ENCODE results near the gene KCNMA1. TPM values are rescaled to one million over a fixed set of nuclear protein-coding genes. Genes with fewer than 3 reads are reported as not detected.

KCNMA1 gene
- total RNA-seq, 1 donor from 2014 or later, result 94.3 TPM

DNA sequence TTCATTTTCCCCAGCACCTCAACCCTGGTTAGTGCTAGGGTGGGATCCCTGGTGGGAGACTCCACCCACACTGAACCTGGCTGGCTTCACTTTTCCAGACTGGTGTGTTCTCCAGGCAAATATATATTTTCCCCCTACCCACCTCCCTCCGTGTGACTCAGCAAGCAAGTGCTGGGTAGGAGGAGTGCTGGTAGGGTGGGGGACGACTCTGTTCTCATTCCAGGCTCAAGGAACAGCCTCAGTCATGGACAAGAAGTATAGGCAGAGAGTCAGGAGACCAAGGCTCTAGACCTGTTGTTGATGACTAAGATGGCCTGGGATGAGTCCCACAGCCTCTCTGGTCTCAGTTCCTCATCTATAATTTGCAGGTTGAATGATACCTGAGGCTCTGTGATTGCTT, 328.1 kb downstream of the KCNMA1 start:
- H3K27me3 ChIP-seq, result no peaks in the 10 kb centered on the region
- no peak overlapping the region for H3K4me3 ChIP-seq
- intact Hi-C loops (cut with DNase I), result no loop called here
- no peak overlapping the region for H3K27ac ChIP-seq
- no peaks in the 10 kb centered on the region for H3K9me3 ChIP-seq
- TF ChIP-seq, protein P1, sequence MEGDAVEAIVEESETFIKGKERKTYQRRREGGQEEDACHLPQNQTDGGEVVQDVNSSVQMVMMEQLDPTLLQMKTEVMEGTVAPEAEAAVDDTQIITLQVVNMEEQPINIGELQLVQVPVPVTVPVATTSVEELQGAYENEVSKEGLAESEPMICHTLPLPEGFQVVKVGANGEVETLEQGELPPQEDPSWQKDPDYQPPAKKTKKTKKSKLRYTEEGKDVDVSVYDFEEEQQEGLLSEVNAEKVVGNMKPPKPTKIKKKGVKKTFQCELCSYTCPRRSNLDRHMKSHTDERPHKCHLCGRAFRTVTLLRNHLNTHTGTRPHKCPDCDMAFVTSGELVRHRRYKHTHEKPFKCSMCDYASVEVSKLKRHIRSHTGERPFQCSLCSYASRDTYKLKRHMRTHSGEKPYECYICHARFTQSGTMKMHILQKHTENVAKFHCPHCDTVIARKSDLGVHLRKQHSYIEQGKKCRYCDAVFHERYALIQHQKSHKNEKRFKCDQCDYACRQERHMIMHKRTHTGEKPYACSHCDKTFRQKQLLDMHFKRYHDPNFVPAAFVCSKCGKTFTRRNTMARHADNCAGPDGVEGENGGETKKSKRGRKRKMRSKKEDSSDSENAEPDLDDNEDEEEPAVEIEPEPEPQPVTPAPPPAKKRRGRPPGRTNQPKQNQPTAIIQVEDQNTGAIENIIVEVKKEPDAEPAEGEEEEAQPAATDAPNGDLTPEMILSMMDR (IDR thresholded peaks at IDR 0.05), result no peak
- TF ChIP-seq POLR2AphosphoS5 (IDR thresholded peaks at IDR 0.05; ENCODE audit: insufficient read depth in 1 of 2, low read depth in 1 of 2) (no peak), POLR2A (IDR thresholded peaks at IDR 0.05) (no peak)
- DNase-seq (ENCODE audit: extremely low spot score in 2 of 2), result no peak
- H3K4me1 ChIP-seq, result peaks cover 16% of the 10 kb centered on the region
- no peaks in the 10 kb centered on the region for H3K36me3 ChIP-seq

DNA sequence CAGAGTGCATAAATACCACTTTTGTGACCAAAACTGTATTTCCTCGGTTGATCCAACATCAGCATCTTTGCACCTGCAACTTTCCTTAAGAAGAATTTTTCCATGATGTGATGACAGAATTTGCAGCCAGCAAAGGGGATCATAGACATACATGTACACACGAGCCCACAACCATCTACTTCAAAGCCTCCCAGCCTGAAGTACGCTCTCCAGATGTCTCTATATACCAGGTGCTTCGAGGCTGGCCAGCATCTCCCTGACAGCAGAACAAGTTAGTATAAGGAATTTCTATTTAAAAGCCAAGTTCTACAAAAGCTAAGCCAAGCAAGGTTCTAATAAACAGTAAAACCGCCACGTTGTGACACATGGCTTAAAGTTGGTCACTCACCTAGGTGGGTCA, 328.5 kb downstream of the KCNMA1 start:
- Histone ChIP-seq H3K4me1 (peaks cover 16% of the 10 kb centered on the region), H3K27ac (no peak overlapping the region), H3K36me3 (no peaks in the 10 kb centered on the region), H3K27me3 (no peaks in the 10 kb centered on the region), H3K4me3 (no peak overlapping the region), H3K9me3 (no peaks in the 10 kb centered on the region)
- DNase-seq (ENCODE audit: extremely low spot score in 2 of 2), result no peak
- TF ChIP-seq, protein P1 (IDR thresholded peaks at IDR 0.05), result no peak
- TF ChIP-seq POLR2A (IDR thresholded peaks at IDR 0.05), result no peak
- intact Hi-C loops (cut with DNase I), result no loop called here

DNA sequence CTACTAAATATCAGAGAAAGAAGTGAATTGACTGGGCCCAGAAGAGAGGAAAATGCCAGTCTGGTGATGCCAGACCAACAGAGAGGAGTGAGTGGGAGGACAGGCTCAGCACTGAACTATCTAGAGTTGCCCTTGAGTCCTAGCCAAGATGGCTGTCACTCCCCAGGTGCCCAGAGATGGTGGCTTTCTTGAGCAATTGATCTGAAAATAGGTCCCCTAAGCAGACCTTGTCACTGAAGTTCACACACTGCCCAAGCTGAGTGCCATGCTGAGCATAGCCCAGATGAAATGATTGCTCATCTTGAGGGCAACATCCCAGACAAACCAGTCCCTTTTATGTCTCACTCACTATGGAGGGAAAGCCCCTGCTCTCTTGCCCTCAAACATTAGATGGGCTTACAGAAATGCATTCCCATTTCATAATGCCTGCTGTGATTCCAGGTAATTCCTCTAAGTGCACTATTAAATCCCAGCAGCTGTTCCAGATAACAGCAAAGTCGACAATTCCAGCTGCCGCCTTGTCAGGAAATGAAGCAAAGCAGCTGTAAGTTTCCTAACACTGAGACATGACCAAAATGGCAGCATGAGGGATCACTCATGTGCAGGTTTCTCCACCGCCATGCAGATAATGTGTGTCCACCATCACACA, 329.4 kb downstream of the KCNMA1 start:
- Histone ChIP-seq H3K36me3 (no peaks in the 10 kb centered on the region), H3K9me3 (no peaks in the 10 kb centered on the region), H3K27me3 (no peaks in the 10 kb centered on the region), H3K4me3 (no peak overlapping the region), H3K4me1 (peaks cover 16% of the 10 kb centered on the region), H3K27ac (no peak overlapping the region)
- no peak for DNase-seq (ENCODE audit: extremely low spot score in 2 of 2)
- intact Hi-C loops (cut with DNase I), result no loop called here
- TF ChIP-seq POLR2AphosphoS5 (IDR thresholded peaks at IDR 0.05; ENCODE audit: insufficient read depth in 1 of 2, low read depth in 1 of 2) (no peak), POLR2A (IDR thresholded peaks at IDR 0.05) (no peak)
- TF ChIP-seq, protein P1 (IDR thresholded peaks at IDR 0.05), result no peak

DNA sequence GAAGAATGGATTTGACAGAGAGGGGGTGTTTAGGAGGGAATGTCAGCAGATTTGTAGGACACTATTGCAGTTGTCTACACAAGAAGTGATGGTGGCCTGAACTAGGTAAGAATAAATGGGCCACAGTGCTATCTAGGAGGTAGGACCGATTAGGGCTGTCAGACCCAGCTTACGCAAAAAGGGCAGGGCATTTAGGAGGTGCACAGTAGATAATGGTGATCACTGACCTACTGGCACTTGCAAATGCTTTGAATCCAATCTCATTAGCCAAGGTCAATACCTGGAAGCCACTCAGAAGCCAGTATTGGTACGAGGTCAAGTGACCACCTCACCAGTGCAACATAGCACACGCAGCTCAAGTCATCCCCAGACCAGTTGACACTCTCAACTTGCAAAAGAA, 330.9 kb downstream of the KCNMA1 start:
- H3K4me3 ChIP-seq, result no peak overlapping the region
- TF ChIP-seq POLR2AphosphoS5 (IDR thresholded peaks at IDR 0.05; ENCODE audit: insufficient read depth in 1 of 2, low read depth in 1 of 2) (no peak), POLR2A (IDR thresholded peaks at IDR 0.05) (no peak)
- TF ChIP-seq, protein P1 (IDR thresholded peaks at IDR 0.05), result no peak
- no peaks in the 10 kb centered on the region for H3K9me3 ChIP-seq
- H3K27me3 ChIP-seq, result no peaks in the 10 kb centered on the region
- no peaks in the 10 kb centered on the region for H3K36me3 ChIP-seq
- intact Hi-C loops (cut with DNase I), result no loop called here
- no peak overlapping the region for H3K27ac ChIP-seq
- DNase-seq (ENCODE audit: extremely low spot score in 2 of 2), result no peak
- peaks cover 16% of the 10 kb centered on the region for H3K4me1 ChIP-seq

All from vagina (tissue), 2 donors.